ENCODE data around the gene CEP104.

The CEP104 gene

GRCh38 chr1:3822421-3822820 lies 34.6 kb downstream of the CEP104 start:
- no peak overlapping the region for H3K4me3 ChIP-seq (ENCODE audit: control insufficient read depth, low read depth, low read length)
- TF ChIP-seq, protein P1, sequence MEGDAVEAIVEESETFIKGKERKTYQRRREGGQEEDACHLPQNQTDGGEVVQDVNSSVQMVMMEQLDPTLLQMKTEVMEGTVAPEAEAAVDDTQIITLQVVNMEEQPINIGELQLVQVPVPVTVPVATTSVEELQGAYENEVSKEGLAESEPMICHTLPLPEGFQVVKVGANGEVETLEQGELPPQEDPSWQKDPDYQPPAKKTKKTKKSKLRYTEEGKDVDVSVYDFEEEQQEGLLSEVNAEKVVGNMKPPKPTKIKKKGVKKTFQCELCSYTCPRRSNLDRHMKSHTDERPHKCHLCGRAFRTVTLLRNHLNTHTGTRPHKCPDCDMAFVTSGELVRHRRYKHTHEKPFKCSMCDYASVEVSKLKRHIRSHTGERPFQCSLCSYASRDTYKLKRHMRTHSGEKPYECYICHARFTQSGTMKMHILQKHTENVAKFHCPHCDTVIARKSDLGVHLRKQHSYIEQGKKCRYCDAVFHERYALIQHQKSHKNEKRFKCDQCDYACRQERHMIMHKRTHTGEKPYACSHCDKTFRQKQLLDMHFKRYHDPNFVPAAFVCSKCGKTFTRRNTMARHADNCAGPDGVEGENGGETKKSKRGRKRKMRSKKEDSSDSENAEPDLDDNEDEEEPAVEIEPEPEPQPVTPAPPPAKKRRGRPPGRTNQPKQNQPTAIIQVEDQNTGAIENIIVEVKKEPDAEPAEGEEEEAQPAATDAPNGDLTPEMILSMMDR (conservative IDR thresholded peaks at IDR 0.05; ENCODE audit: control insufficient read depth, insufficient read depth, low read depth, low read length), result no peak
- DNase-seq (ENCODE audit: low read depth), result no peak

DNA sequence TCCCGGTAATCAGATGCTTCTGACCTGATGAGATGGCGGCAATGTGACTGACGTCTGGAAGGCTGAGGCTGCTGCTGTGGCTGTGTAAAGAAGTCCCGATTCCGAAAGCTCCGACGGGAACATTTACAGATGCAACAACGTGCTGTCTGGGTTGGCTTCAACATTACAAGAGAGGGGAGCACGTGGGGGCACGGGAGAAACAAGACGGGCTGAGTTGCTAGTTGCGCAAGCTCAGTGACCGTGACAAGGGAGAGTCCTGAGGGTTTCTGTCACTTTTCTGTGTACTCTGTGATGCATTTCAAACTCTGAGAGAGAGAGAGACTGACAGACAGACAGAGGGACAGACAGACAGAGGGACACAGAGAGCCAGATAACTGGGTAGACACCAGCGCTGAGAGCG lies 35.1 kb downstream of the CEP104 start:
- H3K4me3 ChIP-seq (ENCODE audit: control insufficient read depth, low read depth, low read length), result no peak overlapping the region
- TF ChIP-seq, protein P1 (conservative IDR thresholded peaks at IDR 0.05; ENCODE audit: control insufficient read depth, insufficient read depth, low read depth, low read length), result no peak
- DNase-seq (ENCODE audit: low read depth), result no peak

DNA sequence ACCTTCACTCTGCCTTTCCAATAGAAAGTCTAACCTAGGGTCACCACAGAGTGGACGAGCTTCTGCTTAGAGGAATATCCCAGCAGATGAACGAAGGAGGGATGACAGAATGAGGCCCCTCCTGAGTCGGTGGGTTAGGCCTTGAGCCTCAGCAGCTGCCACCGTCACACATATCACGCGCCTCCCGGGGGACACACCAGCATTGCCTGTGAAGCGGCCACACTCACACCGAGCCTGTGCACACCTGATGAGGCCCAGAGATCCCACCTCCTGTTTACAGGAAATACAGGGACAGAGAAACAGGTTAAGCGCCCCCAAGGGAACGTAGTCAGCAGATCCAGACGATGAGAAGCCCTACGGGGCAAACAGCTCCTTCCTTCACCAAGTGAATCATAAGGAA lies 35.6 kb downstream of the CEP104 start:
- H3K4me3 ChIP-seq (ENCODE audit: control insufficient read depth, low read depth, low read length), result no peak overlapping the region
- DNase-seq (ENCODE audit: low read depth), result no peak
- TF ChIP-seq, protein P1 (conservative IDR thresholded peaks at IDR 0.05; ENCODE audit: control insufficient read depth, insufficient read depth, low read depth, low read length), result no peak

DNA sequence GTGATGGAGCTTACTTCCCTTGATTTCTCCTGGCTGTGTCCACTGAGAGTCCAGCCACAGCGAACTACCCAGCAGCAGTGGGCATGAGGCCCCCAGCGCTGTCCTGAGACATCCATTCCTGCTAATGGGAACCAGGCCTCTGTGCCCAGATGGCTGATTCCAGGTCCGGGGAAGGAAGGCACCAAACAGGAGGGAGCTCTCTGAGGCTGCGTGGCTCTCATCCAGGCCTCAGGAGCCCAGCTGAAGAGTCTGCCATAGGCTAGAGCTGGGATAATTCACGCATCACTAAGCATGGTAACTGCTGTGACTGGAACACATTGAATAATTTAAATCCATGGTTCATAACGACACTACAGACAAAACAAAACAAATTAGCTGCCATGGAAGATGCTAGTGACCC lies 36.0 kb downstream of the CEP104 start:
- TF ChIP-seq, protein P1 (conservative IDR thresholded peaks at IDR 0.05; ENCODE audit: control insufficient read depth, insufficient read depth, low read depth, low read length), result no peak
- DNase-seq (ENCODE audit: low read depth), result no peak
- H3K4me3 ChIP-seq (ENCODE audit: control insufficient read depth, low read depth, low read length), result no peak overlapping the region

DNA sequence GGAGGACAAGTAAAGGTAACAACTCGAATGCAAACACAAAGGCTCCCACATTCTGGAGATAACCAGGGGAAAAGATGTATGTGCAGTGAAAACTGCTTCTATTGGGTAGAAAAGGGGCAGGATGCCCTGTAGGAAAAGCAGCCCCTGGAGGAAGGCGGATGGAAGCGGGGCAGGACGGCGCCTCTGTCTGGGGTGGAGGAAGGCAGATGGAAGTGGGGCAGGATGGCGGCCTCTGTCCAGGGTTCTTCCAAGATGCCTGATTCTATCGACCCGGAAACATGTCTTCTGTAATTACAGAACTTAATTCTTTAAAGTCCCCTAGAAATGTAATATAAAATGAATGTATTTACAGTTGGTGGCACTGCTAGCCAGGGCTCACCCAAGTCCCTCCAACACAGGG lies 36.7 kb downstream of the CEP104 start:
- TF ChIP-seq, protein P1 (conservative IDR thresholded peaks at IDR 0.05; ENCODE audit: control insufficient read depth, insufficient read depth, low read depth, low read length), result no peak
- DNase-seq (ENCODE audit: low read depth), result no peak
- no peak overlapping the region for H3K4me3 ChIP-seq (ENCODE audit: control insufficient read depth, low read depth, low read length)

- TF ChIP-seq, protein P1 (conservative IDR thresholded peaks at IDR 0.05; ENCODE audit: control insufficient read depth, insufficient read depth, low read depth, low read length), result no peak
- H3K4me3 ChIP-seq (ENCODE audit: control insufficient read depth, low read depth, low read length), result no peak overlapping the region
- no peak for DNase-seq (ENCODE audit: low read depth)
These were observed 37.2 kb downstream of the CEP104 start for GRCh38 chr1:3819771-3820200.

Data from fibroblast of mammary gland (primary cell).